22Rv1 (cell line): ENCODE measurements around the gene SYNJ2.

Source experiments
- CTCF ChIP-seq: fragments of 450-650 bp; IDR thresholded peaks from 2 replicates; pipeline ENCODE4 v1.5.1; 2017; ENCODE audit warnings: mild to moderate bottlenecking
- ZFX ChIP-seq: fragments of 450-650 bp; IDR thresholded peaks from 2 replicates; pipeline ENCODE4 v1.6.1; 2017; ENCODE audit warnings: antibody characterized with exemption, borderline replicate concordance

GRCh38 chr6:158009114-158009891 is 27.6 kb downstream of the SYNJ2 start:
- TF ChIP-seq CTCF (no peak), ZFX (no peak)
